Left kidney (tissue), 2 donors: ENCODE data around the gene BPIFB3. TPM values are rescaled to one million over a fixed set of nuclear protein-coding genes. Genes with fewer than 3 reads are reported as not detected.
"Not testable (repeated sequence)": the region's sequence is repeated elsewhere in the genome, so short reads cannot be mapped to it uniquely, and the experiment has no call there.

ENCODE experiments used
- DNase-seq: peaks from one replicate; pipeline ENCODE4 v3.0.0-alpha.2; 2013
- polyA plus RNA-seq: library from polyadenylated mRNA; unstranded; fragments of 120-200 nt; gene quantifications from one replicate; pipeline ENCODE4 v1.2.1, GENCODE V29; 2013; ENCODE audit not compliant: insufficient read length

Gene BPIFB3
- polyA plus RNA-seq, 1 donor = not detected

- no peak for DNase-seq
Observed at GRCh38 chr20:33120934-33121333, 67.2 kb downstream of the BPIFB3 start.

DNA sequence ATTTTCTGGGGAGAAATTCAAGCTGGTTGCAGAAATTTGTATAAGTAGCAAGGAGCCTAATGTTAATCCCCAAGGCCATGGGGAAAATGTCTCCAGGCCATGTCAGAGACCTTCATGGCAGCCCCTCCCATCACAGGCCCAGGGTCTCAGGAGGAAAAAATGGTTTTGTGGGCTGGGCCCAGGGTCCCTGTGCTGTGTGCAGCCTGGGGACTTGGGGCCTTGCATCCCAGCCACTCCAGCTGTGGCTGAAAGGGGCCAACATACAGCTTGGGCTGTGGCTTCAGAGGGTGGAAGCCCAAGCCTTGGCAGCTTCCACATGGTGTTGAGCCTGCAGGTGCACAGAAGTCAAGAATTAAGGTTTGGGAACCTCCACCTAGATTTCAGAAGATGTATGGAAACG lies 68.6 kb downstream of the BPIFB3 start:
- not testable (repeated sequence) for DNase-seq

Other genes starting within 250 kb of the BPIFB3 start
- 119 TPM for gene MAPRE1, start 233.9 kb upstream of the BPIFB3 start, polyA plus RNA-seq
- gene EFCAB8, start 195.0 kb upstream of the BPIFB3 start, polyA plus RNA-seq = 0.55 TPM
- not detected for gene SUN5, start 49.5 kb upstream of the BPIFB3 start, polyA plus RNA-seq
- gene BPIFB2, start 46.2 kb upstream of the BPIFB3 start, polyA plus RNA-seq = not detected
- not detected for gene BPIFB6, start 22.3 kb upstream of the BPIFB3 start, polyA plus RNA-seq
- not detected for gene BPIFB4, start 25.7 kb downstream of the BPIFB3 start, polyA plus RNA-seq
- not detected for gene BPIFA2, start 114.3 kb downstream of the BPIFB3 start, polyA plus RNA-seq
- gene BPIFA3, start 163.4 kb downstream of the BPIFB3 start, polyA plus RNA-seq = not detected
- gene BPIFA1, start 182.1 kb downstream of the BPIFB3 start, polyA plus RNA-seq = not detected
- not detected for gene BPIFB1, start 229.3 kb downstream of the BPIFB3 start, polyA plus RNA-seq